ENCODE data around the gene PARM1. TPM values are rescaled to one million over a fixed set of nuclear protein-coding genes. Genes with fewer than 3 reads are reported as not detected.
"Not testable (repeated sequence)": the region's sequence is repeated elsewhere in the genome, so short reads cannot be mapped to it uniquely, and the experiment has no call there.

The PARM1 gene
- total and polyA plus RNA-seq, 2 experiments from 2014 or later: 107 to 154 TPM

DNA sequence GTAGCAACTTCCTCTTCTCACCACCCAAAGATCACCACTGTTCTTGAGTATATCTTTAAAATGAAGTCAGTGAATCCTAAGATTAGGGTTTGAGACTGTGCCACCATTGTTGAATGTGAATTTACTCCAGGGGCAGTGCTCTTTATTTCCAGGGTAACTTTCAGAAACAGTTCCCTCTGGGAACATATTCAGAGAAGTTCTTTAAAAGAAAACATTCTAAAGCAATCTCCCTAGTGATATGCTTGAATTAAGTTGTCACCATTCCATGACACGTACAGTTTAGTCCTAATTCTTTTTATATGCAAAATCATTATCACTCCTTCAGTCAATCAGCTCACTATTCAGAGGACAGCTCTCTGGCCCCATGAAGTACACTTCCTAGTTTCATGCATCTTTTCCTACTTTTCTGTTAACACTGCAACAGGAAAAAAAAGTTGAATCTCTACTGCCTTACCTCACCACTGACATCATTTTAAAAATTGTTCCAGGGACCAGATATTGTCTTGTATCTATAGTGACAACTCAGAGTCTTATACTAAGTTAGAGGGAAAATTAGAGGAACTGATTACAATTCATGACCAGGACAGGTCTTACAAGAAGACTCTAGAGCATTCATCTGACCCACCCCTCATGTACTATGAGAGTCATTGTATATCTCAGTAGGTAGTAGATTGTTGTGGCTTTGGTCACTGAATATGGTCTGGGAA, 49.8 kb downstream of the PARM1 start:
- no peak overlapping the region for H2AFZ ChIP-seq
- no peaks in the 10 kb centered on the region for H3K27me3 ChIP-seq
- no peaks in the 10 kb centered on the region for H3K79me2 ChIP-seq
- no peaks in the 10 kb centered on the region for H3K4me1 ChIP-seq (ENCODE audit: insufficient read depth)
- H3K4me2 ChIP-seq: no peak overlapping the region
- no peaks in the 10 kb centered on the region for H3K36me3 ChIP-seq (replicated peaks; ENCODE audit: insufficient read depth, low read depth)
- H3K9me2 ChIP-seq (replicated peaks; ENCODE audit: insufficient read depth): no peaks in the 10 kb centered on the region
- 96% methylated on average over 1 of the region's 1 CpG for WGBS (ENCODE audit: low lambda C conversion rate, missing lambda C conversion rate)
- DNase-seq (ENCODE audit: low spot score): no peak
- H4K20me1 ChIP-seq (ENCODE audit: insufficient read depth, poor library complexity, severe bottlenecking): no peaks in the 10 kb centered on the region
- TF ChIP-seq, protein P1, sequence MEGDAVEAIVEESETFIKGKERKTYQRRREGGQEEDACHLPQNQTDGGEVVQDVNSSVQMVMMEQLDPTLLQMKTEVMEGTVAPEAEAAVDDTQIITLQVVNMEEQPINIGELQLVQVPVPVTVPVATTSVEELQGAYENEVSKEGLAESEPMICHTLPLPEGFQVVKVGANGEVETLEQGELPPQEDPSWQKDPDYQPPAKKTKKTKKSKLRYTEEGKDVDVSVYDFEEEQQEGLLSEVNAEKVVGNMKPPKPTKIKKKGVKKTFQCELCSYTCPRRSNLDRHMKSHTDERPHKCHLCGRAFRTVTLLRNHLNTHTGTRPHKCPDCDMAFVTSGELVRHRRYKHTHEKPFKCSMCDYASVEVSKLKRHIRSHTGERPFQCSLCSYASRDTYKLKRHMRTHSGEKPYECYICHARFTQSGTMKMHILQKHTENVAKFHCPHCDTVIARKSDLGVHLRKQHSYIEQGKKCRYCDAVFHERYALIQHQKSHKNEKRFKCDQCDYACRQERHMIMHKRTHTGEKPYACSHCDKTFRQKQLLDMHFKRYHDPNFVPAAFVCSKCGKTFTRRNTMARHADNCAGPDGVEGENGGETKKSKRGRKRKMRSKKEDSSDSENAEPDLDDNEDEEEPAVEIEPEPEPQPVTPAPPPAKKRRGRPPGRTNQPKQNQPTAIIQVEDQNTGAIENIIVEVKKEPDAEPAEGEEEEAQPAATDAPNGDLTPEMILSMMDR (IDR thresholded peaks at IDR 0.05; ENCODE audit: poor library complexity): no peak
- no peak for TF ChIP-seq EZH2phosphoT487 (IDR thresholded peaks at IDR 0.05; ENCODE audit: low read depth, severe bottlenecking, unreplicated experiment)
- TF ChIP-seq EZH2 (IDR thresholded peaks at IDR 0.05; ENCODE audit: borderline replicate concordance): no peak
- peaks cover 5% of the 10 kb centered on the region for H3K9me3 ChIP-seq (ENCODE audit: low read depth)
- H3K27ac ChIP-seq: no peak overlapping the region
- no peak overlapping the region for H3K4me3 ChIP-seq

DNA sequence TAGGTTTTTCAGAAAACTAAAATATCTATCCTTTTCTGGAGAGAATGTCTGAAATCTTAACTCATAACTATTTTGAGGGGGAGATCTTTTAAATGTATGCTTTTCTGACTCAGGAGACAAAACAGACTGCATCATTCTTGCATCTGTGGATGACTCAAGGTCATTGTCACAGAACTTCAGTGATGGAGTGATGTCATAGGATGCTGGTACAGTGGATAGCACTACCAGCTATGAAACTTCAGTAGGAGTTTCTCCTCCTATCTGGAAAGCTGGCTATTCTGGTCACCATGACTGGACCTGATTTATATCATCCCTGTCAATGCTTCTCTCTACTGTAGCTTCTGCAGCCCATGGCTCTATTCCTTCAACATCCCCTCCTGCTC, 50.3 kb downstream of the PARM1 start:
- Histone ChIP-seq H3K4me1 (ENCODE audit: insufficient read depth) (no peaks in the 10 kb centered on the region), H3K4me2 (no peak overlapping the region), H3K9me2 (replicated peaks; ENCODE audit: insufficient read depth) (no peaks in the 10 kb centered on the region), H3K4me3 (no peak overlapping the region), H3K27me3 (no peaks in the 10 kb centered on the region), H3K9me3 (ENCODE audit: low read depth) (peaks cover 5% of the 10 kb centered on the region), H3K36me3 (replicated peaks; ENCODE audit: insufficient read depth, low read depth) (no peaks in the 10 kb centered on the region), H3K27ac (no peak overlapping the region), H2AFZ (no peak overlapping the region), H4K20me1 (ENCODE audit: insufficient read depth, poor library complexity, severe bottlenecking) (no peaks in the 10 kb centered on the region), H3K79me2 (peaks cover under 1% of the 10 kb centered on the region)
- TF ChIP-seq EZH2phosphoT487 (IDR thresholded peaks at IDR 0.05; ENCODE audit: low read depth, severe bottlenecking, unreplicated experiment) (no peak), EZH2 (IDR thresholded peaks at IDR 0.05; ENCODE audit: borderline replicate concordance) (no peak)
- TF ChIP-seq, protein P1 (IDR thresholded peaks at IDR 0.05; ENCODE audit: poor library complexity): no peak
- DNase-seq (ENCODE audit: low spot score): no peak

DNA sequence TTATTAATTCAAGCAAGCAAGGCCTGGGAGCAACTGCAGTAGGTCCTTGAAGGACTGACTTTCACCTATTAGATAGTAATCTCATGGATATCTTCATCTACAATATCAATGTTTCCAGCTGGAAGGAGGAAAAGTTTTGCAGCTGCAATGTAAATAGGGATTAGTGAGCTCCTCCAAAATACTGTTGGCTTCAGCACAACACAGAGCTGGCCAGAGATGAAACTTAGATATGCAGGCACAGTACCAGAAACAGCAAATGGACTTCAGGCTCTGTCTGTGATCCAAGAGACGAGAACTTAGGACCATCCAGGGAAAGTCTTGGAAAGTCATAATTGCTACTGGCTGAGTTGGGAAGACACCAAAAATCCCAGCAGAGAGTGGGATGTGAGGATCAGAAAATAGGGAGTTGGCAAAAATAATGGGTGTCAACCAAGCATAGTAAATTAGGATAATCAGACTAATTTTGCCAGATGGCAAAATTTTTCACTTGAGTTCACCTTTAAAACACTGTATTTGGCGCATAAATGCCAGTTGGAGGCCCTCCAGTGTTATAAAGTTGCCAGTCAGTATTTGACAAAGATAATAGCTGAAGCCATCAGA, 57.5 kb downstream of the PARM1 start:
- Histone ChIP-seq H3K27me3 (no peaks in the 10 kb centered on the region), H3K4me3 (no peak overlapping the region), H3K9me2 (replicated peaks; ENCODE audit: insufficient read depth) (no peaks in the 10 kb centered on the region), H4K20me1 (ENCODE audit: insufficient read depth, poor library complexity, severe bottlenecking) (no peaks in the 10 kb centered on the region), H3K27ac (no peak overlapping the region), H3K4me1 (ENCODE audit: insufficient read depth) (no peaks in the 10 kb centered on the region), H3K4me2 (no peak overlapping the region), H3K36me3 (replicated peaks; ENCODE audit: insufficient read depth, low read depth) (no peaks in the 10 kb centered on the region), H3K79me2 (peaks cover 12% of the 10 kb centered on the region), H3K9me3 (ENCODE audit: low read depth) (no peaks in the 10 kb centered on the region), H2AFZ (no peak overlapping the region)
- TF ChIP-seq EZH2phosphoT487 (IDR thresholded peaks at IDR 0.05; ENCODE audit: low read depth, severe bottlenecking, unreplicated experiment): no peak
- TF ChIP-seq EZH2 (IDR thresholded peaks at IDR 0.05; ENCODE audit: borderline replicate concordance): no peak
- TF ChIP-seq, protein P1 (IDR thresholded peaks at IDR 0.05; ENCODE audit: poor library complexity): no peak
- 96% methylated on average over 2 of the region's 2 CpGs for WGBS (ENCODE audit: low lambda C conversion rate, missing lambda C conversion rate)
- no peak for DNase-seq (ENCODE audit: low spot score)

DNA sequence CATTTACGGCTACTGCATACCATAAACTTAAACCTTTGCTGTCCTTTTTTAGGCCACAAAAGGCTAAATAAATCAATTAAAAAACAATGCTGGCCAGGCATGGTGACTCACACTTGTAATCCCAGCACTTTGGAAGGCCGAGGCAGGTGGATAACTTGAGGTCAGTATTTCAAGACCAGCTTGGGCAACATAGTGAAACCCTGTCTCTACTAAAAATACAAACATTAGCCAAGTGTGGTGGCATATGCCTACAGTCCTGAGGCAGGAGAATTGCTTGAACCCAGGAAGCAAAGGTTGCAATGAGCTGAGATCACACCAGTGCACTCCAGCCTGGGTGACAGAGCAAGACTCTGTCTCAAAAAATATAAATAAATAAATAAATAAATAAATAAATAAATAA, 61.5 kb downstream of the PARM1 start:
- not testable (repeated sequence) for H3K9me3 ChIP-seq (ENCODE audit: low read depth); H3K27ac ChIP-seq; H2AFZ ChIP-seq; H3K4me1 ChIP-seq (ENCODE audit: insufficient read depth); DNase-seq (ENCODE audit: low spot score); H3K4me2 ChIP-seq; H3K27me3 ChIP-seq; H3K9me2 ChIP-seq (replicated peaks; ENCODE audit: insufficient read depth); H3K4me3 ChIP-seq; H4K20me1 ChIP-seq (ENCODE audit: insufficient read depth, poor library complexity, severe bottlenecking); H3K36me3 ChIP-seq (replicated peaks; ENCODE audit: insufficient read depth, low read depth)
- WGBS (ENCODE audit: low lambda C conversion rate, missing lambda C conversion rate): 69% methylated on average over 2 of the region's 2 CpGs
- H3K79me2 ChIP-seq: peaks cover 21% of the 10 kb centered on the region

All from hepatocyte (in vitro differentiated cells).